ENCODE measurements around the gene TK2. TPM values are rescaled to one million over a fixed set of nuclear protein-coding genes. Genes with fewer than 3 reads are reported as not detected.

TK2 gene
- polyA plus RNA-seq, 2 of the 4 experiments (the other 2 are of a cell fraction) = 13.9 to 29.5 TPM

- Histone ChIP-seq H3K4me1 (peaks cover 26% of the 10 kb centered on the region), H3K9me3 (no peaks in the 10 kb centered on the region), H3K4me3 (no peak overlapping the region), H3K4me2 (no peak overlapping the region), H3K27ac (peak overlapping the region in 1 of 2 experiments; percentile 6; a peak in 1 of 6 replicates)
- DNase-seq (ENCODE audit: low read depth in 1 of 2, low spot score in 1 of 2) (no peak), FAIRE-seq (no peak), ATAC-seq (no peak)
- ChIA-PET CTCF (interaction anchor here (1.0 to 2.2 kb wide), 7 partner anchors 9 to 166 kb away, joined by 3 to 7 read pairs (median 4); no protein-coding TSS in a partner anchor), POLR2A (no interaction called here)
- no peak for TF ChIP-seq HES2 (IDR thresholded peaks at IDR 0.05)
- no peak for TF ChIP-seq FOSB (CRISPR knock-in tag; IDR thresholded peaks at IDR 0.05)
- TF ChIP-seq RNF2 (IDR thresholded peaks at IDR 0.05; ENCODE audit: borderline replicate concordance, low read depth) = no peak
- TF ChIP-seq MYC (IDR thresholded peaks at IDR 0.05; ENCODE audit: borderline replicate concordance, low read length) = no peak
- TF ChIP-seq ESRRA (IDR thresholded peaks at IDR 0.05; ENCODE audit: borderline replicate concordance, low read length) = no peak
- no peak for TF ChIP-seq RFX5 (IDR thresholded peaks at IDR 0.05)
- TF ChIP-seq RCOR1 (IDR thresholded peaks at IDR 0.05; ENCODE audit: low read depth, low read length) = no peak
- no peak for TF ChIP-seq ZC3H11A (IDR thresholded peaks at IDR 0.05)
- no peak for TF ChIP-seq KDM1A (IDR thresholded peaks at IDR 0.05; ENCODE audit: low read depth)
- TF ChIP-seq KDM5A (IDR thresholded peaks at IDR 0.05) = no peak
- TF ChIP-seq FOXS1 (CRISPR knock-in tag; IDR thresholded peaks at IDR 0.05) = no peak
- TF ChIP-seq, protein P1, sequence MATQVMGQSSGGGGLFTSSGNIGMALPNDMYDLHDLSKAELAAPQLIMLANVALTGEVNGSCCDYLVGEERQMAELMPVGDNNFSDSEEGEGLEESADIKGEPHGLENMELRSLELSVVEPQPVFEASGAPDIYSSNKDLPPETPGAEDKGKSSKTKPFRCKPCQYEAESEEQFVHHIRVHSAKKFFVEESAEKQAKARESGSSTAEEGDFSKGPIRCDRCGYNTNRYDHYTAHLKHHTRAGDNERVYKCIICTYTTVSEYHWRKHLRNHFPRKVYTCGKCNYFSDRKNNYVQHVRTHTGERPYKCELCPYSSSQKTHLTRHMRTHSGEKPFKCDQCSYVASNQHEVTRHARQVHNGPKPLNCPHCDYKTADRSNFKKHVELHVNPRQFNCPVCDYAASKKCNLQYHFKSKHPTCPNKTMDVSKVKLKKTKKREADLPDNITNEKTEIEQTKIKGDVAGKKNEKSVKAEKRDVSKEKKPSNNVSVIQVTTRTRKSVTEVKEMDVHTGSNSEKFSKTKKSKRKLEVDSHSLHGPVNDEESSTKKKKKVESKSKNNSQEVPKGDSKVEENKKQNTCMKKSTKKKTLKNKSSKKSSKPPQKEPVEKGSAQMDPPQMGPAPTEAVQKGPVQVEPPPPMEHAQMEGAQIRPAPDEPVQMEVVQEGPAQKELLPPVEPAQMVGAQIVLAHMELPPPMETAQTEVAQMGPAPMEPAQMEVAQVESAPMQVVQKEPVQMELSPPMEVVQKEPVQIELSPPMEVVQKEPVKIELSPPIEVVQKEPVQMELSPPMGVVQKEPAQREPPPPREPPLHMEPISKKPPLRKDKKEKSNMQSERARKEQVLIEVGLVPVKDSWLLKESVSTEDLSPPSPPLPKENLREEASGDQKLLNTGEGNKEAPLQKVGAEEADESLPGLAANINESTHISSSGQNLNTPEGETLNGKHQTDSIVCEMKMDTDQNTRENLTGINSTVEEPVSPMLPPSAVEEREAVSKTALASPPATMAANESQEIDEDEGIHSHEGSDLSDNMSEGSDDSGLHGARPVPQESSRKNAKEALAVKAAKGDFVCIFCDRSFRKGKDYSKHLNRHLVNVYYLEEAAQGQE (IDR thresholded peaks at IDR 0.05) = no peak
- no peak for TF ChIP-seq CBX8 (IDR thresholded peaks at IDR 0.05)
- WGBS (ENCODE audit: missing lambda C conversion rate) = 95% methylated on average over 2 of the region's 2 CpGs
Observed at GRCh38 chr16:66572356-66572755, 22.4 kb upstream of the TK2 start.

- ChIA-PET POLR2A (interaction anchor here (0.6 to 1.3 kb wide), 3 partner anchors 18 to 303 kb away, joined by 3 to 8 read pairs (median 3); partner anchors contain the start of genes CKLF and CMTM3), CTCF (interaction anchor here (0.9 to 2.2 kb wide), 10 partner anchors 9 to 163 kb away, joined by 3 to 7 read pairs (median 4); partner anchors contain the start of genes CMTM2 and CMTM3)
- no peaks in the 10 kb centered on the region for H3K9me3 ChIP-seq
- FAIRE-seq (no peak), ATAC-seq (peak; percentile 68 to 74; a peak in 5 of 6 replicates), DNase-seq (ENCODE audit: low read depth in 1 of 2, low spot score in 1 of 2) (peak; percentile 29 to 38)
- H3K4me3 ChIP-seq = no peak overlapping the region
- TF ChIP-seq CEBPB (IDR thresholded peaks at IDR 0.05) (peak; percentile 24 to 67; a peak in 3 of 4 replicates), SREBF2 (IDR thresholded peaks at IDR 0.05) (no peak), FOSL2 (IDR thresholded peaks at IDR 0.05) (peak; percentile 33; the same call in 1 of the 2 replicates), FOSL2 (CRISPR knock-in tag; IDR thresholded peaks at IDR 0.05) (peak; percentile 82), KDM5A (IDR thresholded peaks at IDR 0.05) (no peak), ZNF302 (CRISPR knock-in tag; IDR thresholded peaks at IDR 0.05) (no peak), SMC3 (IDR thresholded peaks at IDR 0.05) (no peak), JUNB (IDR thresholded peaks at IDR 0.05) (peak; percentile 51; the same call in 1 of the 2 replicates), CBX2 (IDR thresholded peaks at IDR 0.05; ENCODE audit: borderline replicate concordance, low read depth) (no peak), HES2 (IDR thresholded peaks at IDR 0.05) (no peak)
- H3K4me1 ChIP-seq = peaks cover 26% of the 10 kb centered on the region
- 18% methylated on average over 3 of the region's 3 CpGs for WGBS (ENCODE audit: missing lambda C conversion rate)
- H3K4me2 ChIP-seq = peak overlapping the region; percentile 57
- peak overlapping the region; percentile 47 to 80 for H3K27ac ChIP-seq
Observed at GRCh38 chr16:66569827-66570405, 20.0 kb upstream of the TK2 start.
